GM10248 (cell line): Measurements from ENCODE around the gene GALNTL6.

Experiments used
- CTCF ChIA-PET: fragments of 300-600 bp; sonication (Branson Sonifier 250); formaldehyde crosslinking; extraction: SDS; loops from one replicate; lab custom pipeline; 2021; ENCODE audit warnings: antibody characterized with exemption; lab: Yijun Ruan, JAX
- POLR2A ChIA-PET: fragments of 350-650 bp; sonication (Branson Sonifier 250); formaldehyde crosslinking; extraction: SDS; loops from one replicate; lab custom pipeline; 2020; ENCODE audit warnings: antibody characterized with exemption; lab: Yijun Ruan, JAX
- DNase-seq: peaks from one replicate; pipeline ENCODE4 v3.0.0; 2012; ENCODE audit errors: extremely low spot score
- TF ChIP-seq, protein P1 (sequence below): IDR thresholded peaks from 2 replicates; pipeline ENCODE4 v1.5.1; 2012; ENCODE audit warnings: mild to moderate bottlenecking, low read depth; ENCODE audit errors: extremely low read depth, missing control alignments, control extremely low read depth

Gene GALNTL6

DNA sequence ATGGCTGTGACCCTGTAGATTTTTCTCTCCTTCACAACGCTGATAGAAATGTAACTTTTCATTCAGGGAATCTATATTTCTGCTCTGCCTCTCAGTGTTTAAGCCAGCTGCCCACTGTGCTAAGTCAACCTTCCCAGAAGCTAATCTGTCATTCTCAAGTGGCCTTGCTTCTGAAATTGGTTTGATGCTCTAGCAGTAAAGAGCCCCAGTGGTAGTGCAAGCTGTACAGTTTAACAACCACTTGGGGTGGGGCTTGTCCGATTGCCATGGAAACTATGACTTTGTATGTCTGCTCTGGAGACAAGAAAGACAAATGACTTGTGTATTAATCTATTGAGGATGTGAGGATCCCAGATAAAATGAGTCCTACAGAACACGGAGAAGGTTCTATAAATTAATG is 734.5 kb downstream of the GALNTL6 start:
- POLR2A ChIA-PET = no interaction called here
- TF ChIP-seq, protein P1, sequence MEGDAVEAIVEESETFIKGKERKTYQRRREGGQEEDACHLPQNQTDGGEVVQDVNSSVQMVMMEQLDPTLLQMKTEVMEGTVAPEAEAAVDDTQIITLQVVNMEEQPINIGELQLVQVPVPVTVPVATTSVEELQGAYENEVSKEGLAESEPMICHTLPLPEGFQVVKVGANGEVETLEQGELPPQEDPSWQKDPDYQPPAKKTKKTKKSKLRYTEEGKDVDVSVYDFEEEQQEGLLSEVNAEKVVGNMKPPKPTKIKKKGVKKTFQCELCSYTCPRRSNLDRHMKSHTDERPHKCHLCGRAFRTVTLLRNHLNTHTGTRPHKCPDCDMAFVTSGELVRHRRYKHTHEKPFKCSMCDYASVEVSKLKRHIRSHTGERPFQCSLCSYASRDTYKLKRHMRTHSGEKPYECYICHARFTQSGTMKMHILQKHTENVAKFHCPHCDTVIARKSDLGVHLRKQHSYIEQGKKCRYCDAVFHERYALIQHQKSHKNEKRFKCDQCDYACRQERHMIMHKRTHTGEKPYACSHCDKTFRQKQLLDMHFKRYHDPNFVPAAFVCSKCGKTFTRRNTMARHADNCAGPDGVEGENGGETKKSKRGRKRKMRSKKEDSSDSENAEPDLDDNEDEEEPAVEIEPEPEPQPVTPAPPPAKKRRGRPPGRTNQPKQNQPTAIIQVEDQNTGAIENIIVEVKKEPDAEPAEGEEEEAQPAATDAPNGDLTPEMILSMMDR = no peak
- no peak for DNase-seq
- CTCF ChIA-PET = no interaction called here

DNA sequence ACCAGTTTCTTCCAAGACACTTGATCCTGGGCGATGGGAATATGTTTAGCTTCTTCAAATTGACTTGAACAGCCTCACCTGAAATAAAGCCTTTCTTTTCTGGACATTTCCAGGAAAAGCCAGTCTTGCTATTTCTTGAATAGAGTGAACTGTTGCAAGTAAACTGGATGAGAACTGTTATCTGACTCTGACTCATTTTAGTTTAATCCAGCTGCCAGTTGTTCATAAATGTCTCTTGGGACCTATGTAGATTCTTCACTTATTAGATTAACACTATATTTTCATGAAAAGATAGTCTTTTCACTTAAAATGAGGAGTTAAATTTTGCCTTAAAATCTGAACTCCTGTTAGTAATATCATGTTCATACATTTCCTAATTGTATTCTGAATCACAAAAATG is 740.0 kb downstream of the GALNTL6 start:
- ChIA-PET POLR2A (no interaction called here), CTCF (no interaction called here)
- TF ChIP-seq, protein P1 = no peak
- DNase-seq = no peak

DNA sequence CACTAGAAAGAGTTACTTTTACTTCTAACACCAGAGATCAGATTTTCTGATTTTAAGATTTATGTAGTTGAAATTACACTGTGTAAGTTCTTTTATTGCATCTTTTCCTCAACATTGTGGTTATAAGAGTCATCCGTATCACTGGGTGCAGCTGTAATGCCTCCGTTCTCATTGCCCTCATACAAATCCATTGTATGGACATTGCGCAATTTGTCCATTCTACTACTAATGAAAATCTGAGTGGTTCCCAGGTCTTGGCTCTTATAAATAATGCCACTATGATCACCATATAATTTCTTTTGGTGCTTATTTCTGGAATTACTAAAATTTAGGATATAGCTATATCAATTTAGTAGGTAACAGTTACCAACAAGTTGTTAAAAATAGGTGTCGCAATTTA is 741.4 kb downstream of the GALNTL6 start:
- DNase-seq = no peak
- POLR2A ChIA-PET = no interaction called here
- CTCF ChIA-PET = interaction anchor here (1.1 kb wide), 1 partner anchor 9 kb away, joined by 6 read pairs; no protein-coding TSS in a partner anchor
- TF ChIP-seq, protein P1 = no peak

GRCh38 chr4:172555725-172556124 is 742.5 kb downstream of the GALNTL6 start:
- CTCF ChIA-PET = no interaction called here
- TF ChIP-seq, protein P1 = no peak
- POLR2A ChIA-PET = no interaction called here
- DNase-seq = no peak

- POLR2A ChIA-PET = no interaction called here
- DNase-seq = no peak
- CTCF ChIA-PET = interaction anchor here (1.1 kb wide), 1 partner anchor 10 kb away, joined by 3 read pairs; no protein-coding TSS in a partner anchor
- TF ChIP-seq, protein P1 = no peak
These were observed 760.7 kb downstream of the GALNTL6 start for GRCh38 chr4:172573899-172574298.

DNA sequence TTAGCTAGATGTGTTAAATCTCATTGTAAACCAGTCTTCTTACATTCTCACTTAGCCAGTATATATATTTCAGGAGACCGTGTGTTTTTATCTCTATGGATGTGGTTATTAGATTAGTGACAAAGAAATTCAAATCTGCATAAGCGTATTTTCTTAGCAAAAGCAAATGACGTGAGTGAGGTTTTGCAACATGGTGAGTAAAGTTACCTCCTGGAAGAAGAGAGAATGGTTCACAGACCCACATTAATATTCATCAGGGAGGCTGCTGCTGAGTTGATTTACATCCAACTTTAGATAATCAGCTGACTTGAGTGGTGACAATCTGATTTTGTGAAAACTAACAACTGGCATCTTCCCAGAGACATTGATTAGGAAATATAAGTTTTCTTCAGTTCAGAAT is 765.5 kb downstream of the GALNTL6 start:
- TF ChIP-seq, protein P1 = no peak
- DNase-seq = no peak
- CTCF ChIA-PET = interaction anchor here (1.4 to 1.8 kb wide), 2 partner anchors 9 to 22 kb away, joined by 4 to 6 read pairs; no protein-coding TSS in a partner anchor
- POLR2A ChIA-PET = no interaction called here
